A549 (cell line): Measurements from ENCODE around the gene MOCOS. TPM values are rescaled to one million over a fixed set of nuclear protein-coding genes. Genes with fewer than 3 reads are reported as not detected.
"Not testable (repeated sequence)": the region's sequence is repeated elsewhere in the genome, so short reads cannot be mapped to it uniquely, and the experiment has no call there.

ENCODE experiments used
- ATAC-seq, 2 experiments: fragments of 200-7000 bp in 1 of 2; fragments of >200 bp in 1 of 2; cut with Nextera tagmentation in 1 of 2; cut with Tn5 transposase in 1 of 2; 3 replicates each; pipeline versions ENCODE4 v1.8.0 to v1.9.1; 2018 to 2020; ENCODE audit warnings: mild to moderate bottlenecking in 1 of 2, moderate library complexity in 1 of 2
- CTCF ChIA-PET: fragments of 300-600 bp; sonication (Branson Sonifier 250); formaldehyde crosslinking; extraction: SDS; loops from one replicate; lab custom pipeline; 2021; ENCODE audit warnings: antibody characterized with exemption, inconsistent platforms; lab: Yijun Ruan, JAX
- POLR2A ChIA-PET: fragments of 350-600 bp; formaldehyde crosslinking; extraction: SDS; loops from one replicate; lab custom pipeline; 2021; ENCODE audit warnings: antibody characterized with exemption, inconsistent platforms; lab: Yijun Ruan, JAX
- DNase-seq, 2 experiments: peaks; one replicate each; pipeline versions ENCODE4 v3.0.0 to v3.0.0-alpha.2; 2011 to 2016; ENCODE audit warnings: low read depth in 1 of 2, low spot score in 1 of 2
- FAIRE-seq: peaks from 2 replicates; lab custom pipeline; 2011; peaks lifted over from hg19 to GRCh38; lab: Jason Lieb, UNC
- H3K27ac ChIP-seq, 2 experiments: fragments of >200 bp; sonication (Bioruptor Twin); formaldehyde crosslinking; 3 replicates each; pipeline ENCODE4 v1.5.1; 2016 to 2017
- H3K4me1 ChIP-seq: fragments of >200 bp; sonication (Bioruptor Twin); formaldehyde crosslinking; 3 replicates; pipeline ENCODE4 v1.6.1; 2016
- H3K4me2 ChIP-seq: fragments of >200 bp; sonication (Bioruptor Twin); formaldehyde crosslinking; 3 replicates; pipeline ENCODE4 v1.6.1; 2016
- H3K4me3 ChIP-seq: fragments of >200 bp; sonication (Bioruptor Twin); formaldehyde crosslinking; 3 replicates; pipeline ENCODE4 v1.5.1; 2016
- H3K9me3 ChIP-seq: fragments of >200 bp; sonication (Bioruptor Twin); formaldehyde crosslinking; 3 replicates; pipeline ENCODE4 v1.6.1; 2016
- BCL3 ChIP-seq: fragments of >200 bp; sonication (Bioruptor Twin); formaldehyde crosslinking; IDR thresholded peaks from 3 replicates; pipeline ENCODE4 v1.6.1; 2016
- BHLHE40 ChIP-seq: IDR thresholded peaks from 2 replicates; pipeline ENCODE4 v1.6.1; 2012; ENCODE audit warnings: low read depth, low read length, inconsistent platforms
- CHD2 ChIP-seq: fragments of 150-350 bp; IDR thresholded peaks from 2 replicates; pipeline ENCODE4 v1.6.1; 2014; ENCODE audit warnings: low read length; ENCODE audit not compliant: partially characterized antibody
- E2F6 ChIP-seq: IDR thresholded peaks from 2 replicates; pipeline ENCODE4 v1.6.1; 2012; ENCODE audit warnings: low read depth, borderline replicate concordance
- EHMT2 ChIP-seq: fragments of 200-600 bp; sonication (generic); IDR thresholded peaks from 2 replicates; pipeline ENCODE4 v1.6.1; 2016; ENCODE audit warnings: antibody characterized with exemption, low read depth, mild to moderate bottlenecking, moderate library complexity
- EP300 ChIP-seq, 2 experiments: fragments of >200 bp; sonication (Bioruptor Twin); formaldehyde crosslinking; IDR thresholded peaks; 2 replicates in 1 of 2; 3 replicates in 1 of 2; pipeline ENCODE4 v1.6.1; 2016 to 2017
- FOSB ChIP-seq: fragments of 250-450 bp; sonication (Bioruptor Pico); IDR thresholded peaks from 2 replicates; pipeline ENCODE4 v1.5.0; 2020; ENCODE audit warnings: mild to moderate bottlenecking, moderate library complexity
- FOXS1 ChIP-seq: fragments of 250-450 bp; sonication (Bioruptor Pico); IDR thresholded peaks from 2 replicates; pipeline ENCODE4 v1.5.0; 2020; ENCODE audit warnings: mild to moderate bottlenecking, moderate library complexity
- GATA3 ChIP-seq: IDR thresholded peaks from 2 replicates; pipeline ENCODE4 v1.6.1; 2012; ENCODE audit warnings: borderline replicate concordance
- HEYL ChIP-seq: fragments of 250-450 bp; sonication (Bioruptor Pico); IDR thresholded peaks from 2 replicates; pipeline ENCODE4 v1.8.0; 2021; ENCODE audit warnings: mild to moderate bottlenecking, moderate library complexity
- JUN ChIP-seq, 2 experiments: fragments of >200 bp; sonication (Bioruptor Twin); formaldehyde crosslinking; IDR thresholded peaks; 2 replicates in 1 of 2; 3 replicates in 1 of 2; pipeline ENCODE4 v1.6.1; 2016 to 2017
- KDM5A ChIP-seq: fragments of 200-600 bp; sonication (generic); IDR thresholded peaks from 2 replicates; pipeline ENCODE4 v1.6.1; 2016; ENCODE audit warnings: antibody characterized with exemption, mild to moderate bottlenecking
- MAX ChIP-seq: IDR thresholded peaks from 2 replicates; pipeline ENCODE4 v1.6.1; 2012
- MAZ ChIP-seq: fragments of 150-350 bp; IDR thresholded peaks from 2 replicates; pipeline ENCODE4 v1.6.1; 2014; ENCODE audit warnings: antibody characterized with exemption, low read depth, low read length, borderline replicate concordance
- NPAS2 ChIP-seq: fragments of 250-450 bp; sonication (Bioruptor Pico); IDR thresholded peaks from 2 replicates; pipeline ENCODE4 v1.8.0; 2022; ENCODE audit warnings: mild to moderate bottlenecking, moderate library complexity, borderline replicate concordance
- PHF8 ChIP-seq: fragments of 200-600 bp; sonication (generic); IDR thresholded peaks from 2 replicates; pipeline ENCODE4 v1.6.1; 2016; ENCODE audit warnings: low read depth, mild to moderate bottlenecking, antibody characterized with exemption, moderate library complexity, borderline replicate concordance
- POLR2AphosphoS2 ChIP-seq: conservative IDR thresholded peaks from 2 replicates; pipeline ENCODE4 v1.6.1; 2012; ENCODE audit warnings: low read length, improper control_type of control experiment, inconsistent platforms
- RCOR1 ChIP-seq: fragments of 150-350 bp; IDR thresholded peaks from 2 replicates; pipeline ENCODE4 v1.6.1; 2014; ENCODE audit warnings: antibody characterized with exemption, low read length, low read depth
- RFX5 ChIP-seq: fragments of 450-650 bp; IDR thresholded peaks from 2 replicates; pipeline ENCODE4 v1.7.1; 2014; ENCODE audit warnings: antibody characterized with exemption, mild to moderate bottlenecking, moderate library complexity
- SREBF2 ChIP-seq: fragments of 450-650 bp; IDR thresholded peaks from 2 replicates; pipeline ENCODE4 v1.6.1; 2014; ENCODE audit warnings: mild to moderate bottlenecking, moderate library complexity
- TFCP2L1 ChIP-seq: fragments of 250-450 bp; sonication (Bioruptor Pico); IDR thresholded peaks from 2 replicates; pipeline ENCODE4 v1.5.0; 2021; ENCODE audit warnings: mild to moderate bottlenecking
- USF2 ChIP-seq: fragments of 450-650 bp; IDR thresholded peaks from 2 replicates; pipeline ENCODE4 v1.6.1; 2014; ENCODE audit warnings: antibody characterized with exemption
- ZC3H11A ChIP-seq: fragments of 450-650 bp; IDR thresholded peaks from 2 replicates; pipeline ENCODE4 v1.6.1; 2014; ENCODE audit warnings: antibody characterized with exemption, mild to moderate bottlenecking
- ZFP36 ChIP-seq: fragments of 450-650 bp; IDR thresholded peaks from 2 replicates; pipeline ENCODE4 v1.6.1; 2014; ENCODE audit warnings: borderline replicate concordance; ENCODE audit not compliant: partially characterized antibody
- WGBS: methylation state at CpG from one replicate; pipeline ENCODE4 v1.1.6; 2017; ENCODE audit errors: missing lambda C conversion rate; 5-methylcytosine and 5-hydroxymethylcytosine counted together
- polyA plus RNA-seq, 4 experiments: library from polyadenylated mRNA; depleted of rRNA in 3 of 4; stranded (reverse); fragments of >200 nt; fragmentation: RNase III in 1 of 4; extraction: RNeasy Plus Mini Kit Qiagen cat#74134 plus additional on column Dnase treatment in 1 of 4; gene quantifications; 2 replicates in 3 of 4; 3 replicates in 1 of 4; pipeline ENCODE4 v1.2.3, GENCODE V29; 2011 to 2017

The MOCOS gene
- polyA plus RNA-seq, 2 of the 4 experiments (the other 2 are of a cell fraction): 2.7 to 8.1 TPM

GRCh38 chr18:36229188-36229587 lies 41.9 kb downstream of the MOCOS start:
- 70% methylated on average over 1 of the region's 1 CpG for WGBS
- H3K4me2 ChIP-seq: no peak overlapping the region
- H3K4me3 ChIP-seq: no peak overlapping the region
- CTCF ChIA-PET: interaction anchor here (1.0 kb wide), 1 partner anchor 343 kb away, joined by 3 read pairs; no protein-coding TSS in a partner anchor
- no peak for DNase-seq
- no peaks in the 10 kb centered on the region for H3K4me1 ChIP-seq
- POLR2A ChIA-PET: no interaction called here
- no peaks in the 10 kb centered on the region; the same call in 2 of the 3 replicates for H3K9me3 ChIP-seq
- no peak for FAIRE-seq
- no peak for ATAC-seq
- no peak overlapping the region for H3K27ac ChIP-seq
- TF ChIP-seq EP300 (IDR thresholded peaks at IDR 0.05) (no peak), CHD2 (no peak), PHF8 (no peak), EHMT2 (no peak), MAX (no peak), FOSB (no peak), ZC3H11A (no peak), BHLHE40 (no peak), ZFP36 (no peak), POLR2AphosphoS2 (no peak), USF2 (no peak), HEYL (CRISPR knock-in tag) (no peak), BCL3 (no peak)
- TF ChIP-seq, all 56 proteins: peak for 0

- H3K4me3 ChIP-seq, ATAC-seq, CTCF ChIA-PET, POLR2A ChIA-PET, FAIRE-seq, H3K27ac ChIP-seq, DNase-seq, H3K4me2 ChIP-seq, H3K9me3 ChIP-seq, H3K4me1 ChIP-seq: not testable (repeated sequence)
- WGBS: 86% methylated on average over 15 of the region's 15 CpGs
Measured at GRCh38 chr18:36240510-36240909, 53.2 kb downstream of the MOCOS start.

- no peak for ATAC-seq
- no peak overlapping the region for H3K4me3 ChIP-seq
- FAIRE-seq: no peak
- POLR2A ChIA-PET: no interaction called here
- CTCF ChIA-PET: interaction anchor here (0.6 kb wide), 1 partner anchor 127 kb away, joined by 4 read pairs; no protein-coding TSS in a partner anchor
- H3K4me2 ChIP-seq: no peak overlapping the region
- DNase-seq: no peak
- 98% methylated on average over 6 of the region's 6 CpGs for WGBS
- no peak overlapping the region for H3K27ac ChIP-seq
- TF ChIP-seq E2F6: no peak
- TF ChIP-seq SREBF2: no peak
- no peak for TF ChIP-seq NPAS2 (CRISPR knock-in tag)
- TF ChIP-seq POLR2AphosphoS2: no peak
- TF ChIP-seq GATA3: no peak
- TF ChIP-seq MAZ: no peak
- TF ChIP-seq ZFP36: no peak
- TF ChIP-seq TFCP2L1 (CRISPR knock-in tag): no peak
- no peak for TF ChIP-seq KDM5A
- no peak for TF ChIP-seq MAX
- no peak for TF ChIP-seq FOXS1 (CRISPR knock-in tag)
- TF ChIP-seq JUN (IDR thresholded peaks at IDR 0.05): no peak
- TF ChIP-seq RCOR1: no peak
- no peak for TF ChIP-seq FOSB
- no peak for TF ChIP-seq RFX5
- TF ChIP-seq, all 56 proteins: peak for 0
- no peaks in the 10 kb centered on the region for H3K4me1 ChIP-seq
- H3K9me3 ChIP-seq: no peaks in the 10 kb centered on the region
Measured at GRCh38 chr18:36241831-36242230, 54.5 kb downstream of the MOCOS start.
